BE2C (cell line): Measurements from ENCODE around the gene DNAJC8. TPM values are rescaled to one million over a fixed set of nuclear protein-coding genes. Genes with fewer than 3 reads are reported as not detected.

ENCODE experiments used
- DNase-seq: peaks from one replicate; pipeline ENCODE4 v3.0.0-alpha.2; 2020
- H3K27me3 ChIP-seq: fragments of 250-450 bp; sonication (Bioruptor Pico); 2 replicates; pipeline ENCODE4 v1.5.1; 2020; ENCODE audit warnings: mild to moderate bottlenecking
- H3K36me3 ChIP-seq: fragments of 250-450 bp; sonication (Bioruptor Pico); 2 replicates; pipeline ENCODE4 v1.5.1; 2020; ENCODE audit warnings: mild to moderate bottlenecking
- H3K4me1 ChIP-seq: fragments of 250-450 bp; sonication (Bioruptor Pico); 2 replicates; pipeline ENCODE4 v1.5.1; 2020
- H3K4me3 ChIP-seq: 2 replicates; pipeline ENCODE4 v1.5.1; 2011; ENCODE audit warnings: low read depth, low read length
- H3K9me3 ChIP-seq: fragments of 250-450 bp; sonication (Bioruptor Pico); 2 replicates; pipeline ENCODE4 v1.5.1; 2020
- CTCF ChIP-seq: IDR thresholded peaks from 2 replicates; pipeline ENCODE4 v1.5.1; 2012; ENCODE audit warnings: mild to moderate bottlenecking, low read depth, low read length
- polyA plus RNA-seq: library from polyadenylated mRNA; unstranded; fragments of >200 nt; gene quantifications from one replicate; pipeline ENCODE4 v1.2.1, GENCODE V29; 2012; ENCODE audit warnings: low read depth, missing spikeins; ENCODE audit not compliant: insufficient read length, insufficient read depth

Gene DNAJC8, protein sequence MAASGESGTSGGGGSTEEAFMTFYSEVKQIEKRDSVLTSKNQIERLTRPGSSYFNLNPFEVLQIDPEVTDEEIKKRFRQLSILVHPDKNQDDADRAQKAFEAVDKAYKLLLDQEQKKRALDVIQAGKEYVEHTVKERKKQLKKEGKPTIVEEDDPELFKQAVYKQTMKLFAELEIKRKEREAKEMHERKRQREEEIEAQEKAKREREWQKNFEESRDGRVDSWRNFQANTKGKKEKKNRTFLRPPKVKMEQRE
- polyA plus RNA-seq: 71.2 TPM

GRCh38 chr1:28232558-28233263 lies at the start of gene DNAJC8:
TSS of gene DNAJC8 (minus strand) at chr1:28233029. CDS start at chr1:28232998, 31 bp downstream.
- peak; percentile 90 for DNase-seq

GRCh38 chr1:28281608-28282425 lies 49.0 kb upstream of the DNAJC8 start:
- H3K36me3 ChIP-seq: no peaks in the 10 kb centered on the region
- no peak for TF ChIP-seq CTCF

More at GRCh38 chr1:28232558-28233263, at the start of gene DNAJC8:
- H3K27me3 ChIP-seq: no peaks in the 10 kb centered on the region
- peaks cover 6% of the 10 kb centered on the region for H3K36me3 ChIP-seq
- TF ChIP-seq CTCF: no peak
- H3K4me1 ChIP-seq: no peaks in the 10 kb centered on the region
- peak within 1 kb of the TSS; percentile 89 for H3K4me3 ChIP-seq
- H3K9me3 ChIP-seq: no peaks in the 10 kb centered on the region

DNA sequence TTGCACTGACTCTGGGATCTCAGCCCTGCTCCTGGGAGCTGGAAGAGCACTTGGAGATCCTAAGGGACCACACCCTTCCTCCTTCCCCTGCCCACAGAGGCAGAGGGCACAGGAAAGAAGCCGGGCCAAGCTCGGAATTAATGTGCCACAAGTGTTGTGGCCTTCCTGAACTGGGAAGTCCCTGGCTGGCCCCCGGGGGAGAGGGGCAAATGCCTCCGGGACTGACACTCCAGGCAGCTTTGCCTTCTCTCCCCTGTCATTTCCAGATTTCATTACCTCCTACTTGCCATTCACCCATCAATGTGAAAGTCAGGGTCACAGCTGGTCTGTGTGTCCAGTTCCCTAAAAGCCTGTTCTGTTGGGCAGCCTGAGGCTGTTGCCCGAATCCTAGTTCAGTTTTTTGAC lies 48.1 kb upstream of the DNAJC8 start:
- Histone ChIP-seq H3K36me3 (no peaks in the 10 kb centered on the region), H3K4me3 (no peak overlapping the region), H3K4me1 (no peaks in the 10 kb centered on the region), H3K9me3 (no peaks in the 10 kb centered on the region), H3K27me3 (no peaks in the 10 kb centered on the region)
- no peak for DNase-seq
- no peak for TF ChIP-seq CTCF

More at GRCh38 chr1:28281608-28282425, 49.0 kb upstream of the DNAJC8 start:
- Histone ChIP-seq H3K9me3 (no peaks in the 10 kb centered on the region), H3K4me3 (no peak overlapping the region), H3K4me1 (no peaks in the 10 kb centered on the region), H3K27me3 (no peaks in the 10 kb centered on the region)
- DNase-seq: no peak

GRCh38 chr1:28280501-28280900 lies 47.7 kb upstream of the DNAJC8 start:
- DNase-seq: no peak
- H3K4me3 ChIP-seq: no peak overlapping the region
- H3K4me1 ChIP-seq: no peaks in the 10 kb centered on the region
- TF ChIP-seq CTCF: no peak
- no peaks in the 10 kb centered on the region for H3K27me3 ChIP-seq
- no peaks in the 10 kb centered on the region for H3K36me3 ChIP-seq
- H3K9me3 ChIP-seq: no peaks in the 10 kb centered on the region

- TF ChIP-seq CTCF: no peak
- H3K27me3 ChIP-seq: no peaks in the 10 kb centered on the region
- no peak overlapping the region for H3K4me3 ChIP-seq
- no peaks in the 10 kb centered on the region for H3K4me1 ChIP-seq
- H3K9me3 ChIP-seq: no peaks in the 10 kb centered on the region
- no peak for DNase-seq
- H3K36me3 ChIP-seq: no peaks in the 10 kb centered on the region
These were observed 46.9 kb upstream of the DNAJC8 start for GRCh38 chr1:28279721-28280120.
